Astrocyte of the spinal cord (primary cell): Measurements from ENCODE around the gene S100A1.

Experiments
- DNase-seq: peaks from one replicate; pipeline ENCODE4 v3.0.0; 2011; ENCODE audit warnings: low read depth, low spot score
- H3K4me3 ChIP-seq: 2 replicates; pipeline ENCODE4 v1.5.1; 2011; ENCODE audit warnings: low read depth, mild to moderate bottlenecking, low read length, moderate library complexity
- CTCF ChIP-seq: IDR thresholded peaks from 2 replicates; pipeline ENCODE4 v1.5.1; 2012; ENCODE audit warnings: low read depth, mild to moderate bottlenecking, low read length, inconsistent platforms
- in situ Hi-C: cut with HindIII; loops from 2 replicates; pipeline ENCODE4 v1.10.0; 2017; ENCODE audit warnings: low sequenced_read_pairs

The S100A1 gene

GRCh38 chr1:153599847-153600246 lies 28.4 kb upstream of the S100A1 start:
- TF ChIP-seq CTCF: no peak
- in situ Hi-C loops: no loop called here
- no peak overlapping the region for H3K4me3 ChIP-seq
- DNase-seq: no peak

- no peak for TF ChIP-seq CTCF
- H3K4me3 ChIP-seq: no peak overlapping the region
- in situ Hi-C loops: no loop called here
- DNase-seq: no peak
These were observed 25.5 kb upstream of the S100A1 start for GRCh38 chr1:153602749-153603148.

- in situ Hi-C loops: no loop called here
- no peak for TF ChIP-seq CTCF
- no peak for DNase-seq
- H3K4me3 ChIP-seq: no peak overlapping the region
These were observed 22.0 kb upstream of the S100A1 start for GRCh38 chr1:153606194-153606593.

GRCh38 chr1:153607381-153607780 lies 20.9 kb upstream of the S100A1 start:
- in situ Hi-C loops: no loop called here
- H3K4me3 ChIP-seq: no peak overlapping the region
- DNase-seq: no peak
- no peak for TF ChIP-seq CTCF

GRCh38 chr1:153608089-153608682 lies 20.0 kb upstream of the S100A1 start:
- in situ Hi-C loops: no loop called here
- TF ChIP-seq CTCF: no peak
- DNase-seq: no peak
- peak overlapping the region; percentile 37 for H3K4me3 ChIP-seq

GRCh38 chr1:153608742-153609584 lies 19.3 kb upstream of the S100A1 start:
- no peak for TF ChIP-seq CTCF
- peak overlapping the region; percentile 37 for H3K4me3 ChIP-seq
- in situ Hi-C loops: no loop called here
- DNase-seq: peak; percentile 94
